ENCODE measurements around the gene PLIN1. TPM values are rescaled to one million over a fixed set of nuclear protein-coding genes. Genes with fewer than 3 reads are reported as not detected.

Gene PLIN1
- total RNA-seq, 1 experiment from 2014 or later, result 0.32 TPM

- Histone ChIP-seq H3K27ac (ENCODE audit: low read depth, low read length) (no peak overlapping the region), H3K9ac (ENCODE audit: low read length) (no peak overlapping the region), H4K20me1 (ENCODE audit: insufficient read depth) (no peaks in the 10 kb centered on the region), H3K9me2 (ENCODE audit: insufficient read depth) (no peaks in the 10 kb centered on the region), H3K9me3 (ENCODE audit: control insufficient read depth in 1 of 2, insufficient read depth in 1 of 2, low read depth in 1 of 2, low read length in 2 of 2) (no peaks in the 10 kb centered on the region), H2AFZ (ENCODE audit: low read depth, low read length, poor library complexity, severe bottlenecking) (no peak overlapping the region), H3K4me1 (ENCODE audit: control insufficient read depth in 1 of 2, insufficient read depth in 2 of 2, low read length in 2 of 2) (no peaks in the 10 kb centered on the region), H3K79me2 (ENCODE audit: insufficient read depth, low read length) (no peaks in the 10 kb centered on the region), H3K27me3 (ENCODE audit: insufficient read depth, low read length) (no peaks in the 10 kb centered on the region), H3K4me3 (replicated peaks in 1 of 2; ENCODE audit: low read depth in 1 of 2, low read length in 2 of 2) (no peak overlapping the region), H3K4me2 (ENCODE audit: low read length) (no peak overlapping the region), H3K36me3 (ENCODE audit: control insufficient read depth in 1 of 2, insufficient read depth in 2 of 2, low read length in 2 of 2) (no peaks in the 10 kb centered on the region)
- intact Hi-C loops (cut with micrococcal nuclease), result no loop called here
- BruUV-seq (replicated peaks), result no TSS peak
- TF ChIP-seq REST (IDR thresholded peaks at IDR 0.05; ENCODE audit: low read depth) (no peak), SP1 (IDR thresholded peaks at IDR 0.05; ENCODE audit: low read depth) (no peak), FOSL1 (IDR thresholded peaks at IDR 0.05; ENCODE audit: low read depth) (no peak), EZH2phosphoT487 (IDR thresholded peaks at IDR 0.05; ENCODE audit: borderline replicate concordance) (no peak), EGR1 (IDR thresholded peaks at IDR 0.05; ENCODE audit: low read depth) (no peak), EZH2 (IDR thresholded peaks at IDR 0.05) (no peak)
- TF ChIP-seq, protein P1, sequence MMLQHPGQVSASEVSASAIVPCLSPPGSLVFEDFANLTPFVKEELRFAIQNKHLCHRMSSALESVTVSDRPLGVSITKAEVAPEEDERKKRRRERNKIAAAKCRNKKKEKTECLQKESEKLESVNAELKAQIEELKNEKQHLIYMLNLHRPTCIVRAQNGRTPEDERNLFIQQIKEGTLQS (IDR thresholded peaks at IDR 0.05), result no peak
- TF ChIP-seq, protein P2, sequence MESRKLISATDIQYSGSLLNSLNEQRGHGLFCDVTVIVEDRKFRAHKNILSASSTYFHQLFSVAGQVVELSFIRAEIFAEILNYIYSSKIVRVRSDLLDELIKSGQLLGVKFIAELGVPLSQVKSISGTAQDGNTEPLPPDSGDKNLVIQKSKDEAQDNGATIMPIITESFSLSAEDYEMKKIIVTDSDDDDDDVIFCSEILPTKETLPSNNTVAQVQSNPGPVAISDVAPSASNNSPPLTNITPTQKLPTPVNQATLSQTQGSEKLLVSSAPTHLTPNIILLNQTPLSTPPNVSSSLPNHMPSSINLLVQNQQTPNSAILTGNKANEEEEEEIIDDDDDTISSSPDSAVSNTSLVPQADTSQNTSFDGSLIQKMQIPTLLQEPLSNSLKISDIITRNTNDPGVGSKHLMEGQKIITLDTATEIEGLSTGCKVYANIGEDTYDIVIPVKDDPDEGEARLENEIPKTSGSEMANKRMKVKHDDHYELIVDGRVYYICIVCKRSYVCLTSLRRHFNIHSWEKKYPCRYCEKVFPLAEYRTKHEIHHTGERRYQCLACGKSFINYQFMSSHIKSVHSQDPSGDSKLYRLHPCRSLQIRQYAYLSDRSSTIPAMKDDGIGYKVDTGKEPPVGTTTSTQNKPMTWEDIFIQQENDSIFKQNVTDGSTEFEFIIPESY (IDR thresholded peaks at IDR 0.05; ENCODE audit: extremely low read depth, insufficient replicate concordance, low read length), result no peak
- TF ChIP-seq, protein P3, sequence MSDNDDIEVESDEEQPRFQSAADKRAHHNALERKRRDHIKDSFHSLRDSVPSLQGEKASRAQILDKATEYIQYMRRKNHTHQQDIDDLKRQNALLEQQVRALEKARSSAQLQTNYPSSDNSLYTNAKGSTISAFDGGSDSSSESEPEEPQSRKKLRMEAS (IDR thresholded peaks at IDR 0.05), result no peak
- DNase-seq (ENCODE audit: low read depth, low spot score), result no peak
- ChIA-PET POLR2A (no interaction called here), CTCF (interaction anchor here (0.6 kb wide), 1 partner anchor 145 kb away, joined by 3 read pairs; no protein-coding TSS in a partner anchor), RAD21 (ENCODE audit: low non-redundant PET in 1 of 2, low total read pairs in 2 of 2, uncharacterized antibody in 2 of 2, unreplicated experiment in 2 of 2) (no interaction called here)
- no peak for ATAC-seq
These were observed 3.6 kb downstream of the PLIN1 start for GRCh38 chr15:89675606-89676005.
